CD4-positive, alpha-beta T cell treated with Interferon alpha-2 for 1 hour (primary cell): ENCODE results near the gene SBK1.
A peak's percentile ranks its signal among the peaks of the same experiment; 100 is the strongest.
"Not testable (repeated sequence)": the region's sequence is repeated elsewhere in the genome, so short reads cannot be mapped to it uniquely, and the experiment has no call there.

Source experiments
- DNase-seq, 2 donors: peaks; one replicate each; pipeline ENCODE4 v3.0.0-alpha.2; 2020 to 2022

The SBK1 gene

DNA sequence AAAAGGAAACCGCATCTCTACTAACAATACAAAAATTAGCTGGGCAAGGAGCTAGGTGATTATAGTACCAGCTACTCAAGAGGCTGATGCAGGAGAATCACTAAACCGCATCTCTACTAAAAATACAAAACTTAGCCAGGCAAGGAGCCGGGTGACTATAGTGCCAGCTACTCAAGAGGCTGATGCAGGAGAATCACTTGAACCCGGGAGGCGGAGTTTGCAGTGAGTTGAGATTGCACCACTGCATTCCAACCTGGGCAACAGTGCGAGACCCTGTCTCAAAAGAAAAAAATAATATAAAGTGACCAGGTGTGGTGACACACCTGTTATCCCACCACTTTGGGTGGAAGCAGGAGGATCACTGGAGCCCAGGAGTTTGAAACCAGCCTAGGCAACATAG lies 45.9 kb downstream of the SBK1 start:
- not testable (repeated sequence) for DNase-seq

DNA sequence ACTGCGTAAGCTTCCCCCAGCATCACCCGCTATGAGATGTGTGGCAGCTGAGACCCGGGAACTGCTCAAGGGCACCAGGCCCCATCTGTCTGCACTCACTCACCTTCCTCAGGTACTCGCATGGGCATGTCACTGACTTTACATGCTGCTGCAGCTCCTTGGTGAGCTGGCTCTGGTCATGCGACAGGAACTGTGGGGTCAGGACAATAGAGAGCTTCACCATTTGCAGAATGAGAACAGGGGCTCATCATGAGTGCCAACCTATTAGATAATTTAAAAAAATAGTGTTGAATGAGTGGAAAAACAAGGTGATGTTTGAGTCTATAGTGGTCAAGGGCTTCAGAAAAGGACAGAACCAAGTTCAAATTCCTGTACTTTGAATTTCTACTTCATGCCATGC lies 70.3 kb downstream of the SBK1 start:
- DNase-seq = not testable (repeated sequence)

DNA sequence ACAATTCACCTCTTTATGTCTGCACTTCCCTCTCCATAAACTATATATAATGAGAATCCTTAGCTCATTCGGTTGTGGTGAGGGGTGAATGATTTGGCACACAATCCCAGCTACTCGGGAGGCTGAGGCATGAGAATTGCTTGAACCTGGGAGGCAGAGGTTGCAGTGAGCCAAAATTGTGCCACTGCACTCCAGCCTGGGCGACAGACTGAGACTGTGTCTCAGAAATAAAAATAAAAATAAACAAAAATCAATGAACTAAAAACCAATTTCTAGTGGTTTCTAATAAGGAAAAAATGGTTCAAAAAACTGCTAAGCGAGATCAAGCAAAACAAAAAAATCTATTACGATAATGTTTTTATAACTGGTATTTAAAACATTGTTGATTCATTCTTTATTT lies 71.1 kb downstream of the SBK1 start, which contains the start of gene NPIPB6:
NPIPB6 (minus strand) TSS at position 101 of the 400 bp plus-strand sequence. CDS start 686 bp downstream, outside the sequence.
- not testable (repeated sequence) for DNase-seq

GRCh38 chr16:28364268-28365173 lies 72.2 kb downstream of the SBK1 start:
- peak; percentile 2 to 27 for DNase-seq

DNA sequence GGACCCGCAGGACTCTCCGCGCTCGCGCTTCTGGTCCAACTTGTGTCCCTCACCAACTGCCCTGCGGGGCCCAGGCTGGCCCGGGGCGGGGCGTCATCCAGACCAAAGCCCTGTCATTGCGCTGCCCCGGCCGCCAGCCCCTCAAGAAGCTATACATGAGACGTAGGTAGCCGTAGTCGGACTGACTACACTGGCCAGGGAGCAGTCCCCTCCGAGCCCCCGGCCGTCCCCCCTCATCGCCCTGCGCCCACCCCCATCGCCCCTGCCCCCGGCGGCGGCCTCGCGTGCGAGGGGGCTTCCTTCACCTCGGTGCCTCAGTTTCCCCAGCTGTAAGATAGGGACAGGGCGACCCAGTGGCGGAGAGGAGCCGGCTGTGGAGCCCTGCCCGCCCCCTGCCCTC lies 75.6 kb downstream of the SBK1 start:
- DNase-seq = not testable (repeated sequence)
